DND-41 (cell line): Measurements from ENCODE around the gene SIRT2.

Experiments
- ATAC-seq: fragments of 200-7000 bp; cut with Tn5 transposase; 3 replicates; pipeline ENCODE4 v1.9.1; 2021; ENCODE audit warnings: low read depth; ENCODE audit not compliant: insufficient read depth
- DNase-seq: peaks from one replicate; pipeline ENCODE4 v3.0.0-alpha.2; 2020
- H2AFZ ChIP-seq: 2 replicates; pipeline ENCODE4 v1.6.0; 2012; ENCODE audit warnings: low read depth, low read length
- H3K27ac ChIP-seq: 2 replicates; pipeline ENCODE4 v1.5.1; 2012; ENCODE audit warnings: low read length, inconsistent platforms
- H3K27me3 ChIP-seq: fragments of 200-600 bp; sonication (generic); 2 replicates; pipeline ENCODE4 v1.6.0; 2012; ENCODE audit warnings: low read length, mild to moderate bottlenecking, inconsistent platforms; ENCODE audit not compliant: insufficient read depth, poor library complexity
- H3K36me3 ChIP-seq: 2 replicates; pipeline ENCODE4 v1.5.1; 2012; ENCODE audit warnings: low read length, inconsistent platforms; ENCODE audit not compliant: insufficient read depth
- H3K4me1 ChIP-seq: 2 replicates; pipeline ENCODE4 v1.5.1; 2012; ENCODE audit warnings: mild to moderate bottlenecking, low read length; ENCODE audit not compliant: insufficient read depth
- H3K4me2 ChIP-seq: 2 replicates; pipeline ENCODE4 v1.6.0; 2012; ENCODE audit warnings: mild to moderate bottlenecking, moderate library complexity, low read length, inconsistent platforms; ENCODE audit not compliant: insufficient read depth
- H3K4me3 ChIP-seq, 2 experiments: fragments of 200-600 bp in 1 of 2; shearing (Covaris generic) in 1 of 2; 2 replicates each; pipeline ENCODE4 v1.5.1; 2012 to 2016; ENCODE audit warnings: inconsistent platforms in 2 of 2, low read length in 2 of 2, mild to moderate bottlenecking in 2 of 2, low read depth in 1 of 2, moderate library complexity in 1 of 2
- H3K79me2 ChIP-seq: 2 replicates; pipeline ENCODE4 v1.6.0; 2012; ENCODE audit warnings: low read length, inconsistent platforms; ENCODE audit not compliant: insufficient read depth
- H3K9ac ChIP-seq: 2 replicates; pipeline ENCODE4 v1.6.0; 2012; ENCODE audit warnings: low read depth, mild to moderate bottlenecking, inconsistent platforms, low read length, moderate library complexity
- H3K9me3 ChIP-seq: 2 replicates; pipeline ENCODE4 v1.5.1; 2012; ENCODE audit warnings: low read length, moderate library complexity, mild to moderate bottlenecking, inconsistent platforms; ENCODE audit not compliant: insufficient read depth, severe bottlenecking
- H4K20me1 ChIP-seq: 2 replicates; pipeline ENCODE4 v1.6.0; 2012; ENCODE audit warnings: low read length; ENCODE audit not compliant: insufficient read depth
- EZH2 ChIP-seq: IDR thresholded peaks from 3 replicates; pipeline ENCODE4 v1.6.1; 2012; ENCODE audit warnings: borderline replicate concordance, low read depth, mild to moderate bottlenecking, moderate library complexity, low read length, inconsistent platforms; ENCODE audit not compliant: severe bottlenecking
- TF ChIP-seq, protein P1 (sequence below): IDR thresholded peaks from 2 replicates; pipeline ENCODE4 v1.5.1; 2012; ENCODE audit warnings: borderline replicate concordance, low read length, moderate library complexity, mild to moderate bottlenecking; ENCODE audit not compliant: poor library complexity, severe bottlenecking; ENCODE audit errors: extremely low read depth

Gene SIRT2

DNA sequence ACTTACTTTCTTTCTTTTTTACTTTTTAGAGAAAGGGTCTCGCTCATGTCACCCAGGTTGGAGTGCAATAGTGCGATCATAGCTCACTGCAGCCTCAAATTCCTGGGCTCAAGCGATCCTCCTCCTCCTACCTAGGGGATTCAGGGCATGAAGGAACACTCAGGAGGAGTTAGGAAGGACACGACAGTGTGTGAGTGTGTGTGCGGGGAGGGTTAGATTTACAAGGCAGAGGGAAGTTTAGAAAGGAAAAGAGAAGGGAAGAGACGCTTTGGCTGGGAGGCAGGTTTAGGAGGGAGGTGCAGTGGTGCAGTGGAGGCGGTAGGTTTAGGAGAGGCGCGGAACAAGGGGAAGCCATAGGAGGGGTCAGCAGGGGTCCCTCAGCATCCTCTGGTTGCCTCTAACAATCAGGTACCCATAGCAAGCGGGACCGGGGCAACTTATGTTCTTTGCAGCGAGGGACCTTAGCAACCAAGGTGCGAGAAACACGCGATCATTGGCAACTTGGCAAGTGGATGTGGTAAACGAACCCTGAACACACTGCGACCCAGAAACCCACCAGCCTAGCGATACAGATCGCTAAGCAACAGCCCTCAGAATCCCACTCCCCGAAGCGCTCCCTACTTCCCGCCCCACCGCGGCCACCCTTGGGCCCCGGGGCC, 501 bp downstream of the SIRT2 start:
- peak overlapping the region; percentile 53 for H3K27ac ChIP-seq
- peak overlapping the region; percentile 81 for H2AFZ ChIP-seq
- H3K4me1 ChIP-seq, result peaks cover 34% of the 10 kb centered on the region
- peaks cover 3% of the 10 kb centered on the region; the same call in 1 of the 2 replicates for H3K36me3 ChIP-seq
- DNase-seq, result no peak
- peak overlapping the region; percentile 97 for H3K4me2 ChIP-seq
- peaks cover 3% of the 10 kb centered on the region for H3K9me3 ChIP-seq
- H3K9ac ChIP-seq, result peak overlapping the region; percentile 62
- H4K20me1 ChIP-seq, result peaks cover 6% of the 10 kb centered on the region
- peak overlapping the region; percentile 34 to 61; a peak in 3 of 4 replicates for H3K4me3 ChIP-seq
- H3K27me3 ChIP-seq, result no peaks in the 10 kb centered on the region
- TF ChIP-seq, protein P1, sequence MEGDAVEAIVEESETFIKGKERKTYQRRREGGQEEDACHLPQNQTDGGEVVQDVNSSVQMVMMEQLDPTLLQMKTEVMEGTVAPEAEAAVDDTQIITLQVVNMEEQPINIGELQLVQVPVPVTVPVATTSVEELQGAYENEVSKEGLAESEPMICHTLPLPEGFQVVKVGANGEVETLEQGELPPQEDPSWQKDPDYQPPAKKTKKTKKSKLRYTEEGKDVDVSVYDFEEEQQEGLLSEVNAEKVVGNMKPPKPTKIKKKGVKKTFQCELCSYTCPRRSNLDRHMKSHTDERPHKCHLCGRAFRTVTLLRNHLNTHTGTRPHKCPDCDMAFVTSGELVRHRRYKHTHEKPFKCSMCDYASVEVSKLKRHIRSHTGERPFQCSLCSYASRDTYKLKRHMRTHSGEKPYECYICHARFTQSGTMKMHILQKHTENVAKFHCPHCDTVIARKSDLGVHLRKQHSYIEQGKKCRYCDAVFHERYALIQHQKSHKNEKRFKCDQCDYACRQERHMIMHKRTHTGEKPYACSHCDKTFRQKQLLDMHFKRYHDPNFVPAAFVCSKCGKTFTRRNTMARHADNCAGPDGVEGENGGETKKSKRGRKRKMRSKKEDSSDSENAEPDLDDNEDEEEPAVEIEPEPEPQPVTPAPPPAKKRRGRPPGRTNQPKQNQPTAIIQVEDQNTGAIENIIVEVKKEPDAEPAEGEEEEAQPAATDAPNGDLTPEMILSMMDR, result no peak
- TF ChIP-seq EZH2, result no peak
- no peak for ATAC-seq
- peaks cover 51% of the 10 kb centered on the region for H3K79me2 ChIP-seq

DNA sequence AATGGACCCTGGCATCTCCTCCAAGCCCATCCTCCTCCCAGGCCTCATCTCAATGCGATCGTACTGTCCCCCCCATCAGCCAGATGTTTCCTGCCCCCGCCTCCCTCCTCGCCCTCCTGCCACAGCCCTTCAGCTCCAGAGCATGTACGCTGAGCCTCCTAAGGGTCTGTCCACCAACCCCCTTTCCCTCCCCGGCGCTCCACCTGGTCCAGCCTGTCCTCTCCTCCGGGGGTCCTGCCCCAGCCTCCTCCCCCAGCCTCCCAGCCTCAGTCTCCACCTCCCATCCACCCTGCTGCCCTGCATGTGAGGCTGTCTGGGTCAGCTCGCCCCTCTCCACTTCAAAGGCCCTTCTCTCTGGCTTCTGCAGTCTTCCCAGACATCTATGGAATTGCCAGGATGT, 4.5 kb downstream of the SIRT2 start:
- TF ChIP-seq EZH2, result no peak
- TF ChIP-seq, protein P1, result no peak
- Histone ChIP-seq H3K27me3 (no peaks in the 10 kb centered on the region), H3K9me3 (no peaks in the 10 kb centered on the region), H3K4me2 (no peak overlapping the region), H3K4me3 (no peak overlapping the region), H2AFZ (no peak overlapping the region), H3K79me2 (peaks cover 22% of the 10 kb centered on the region), H3K36me3 (peaks cover 7% of the 10 kb centered on the region), H4K20me1 (peaks cover 6% of the 10 kb centered on the region), H3K4me1 (peaks cover 16% of the 10 kb centered on the region), H3K27ac (no peak overlapping the region), H3K9ac (0 out of 2 replicates have a peak overlapping the region, but pooled peaks have one; percentile 18)
- ATAC-seq (no peak), DNase-seq (no peak)

DNA sequence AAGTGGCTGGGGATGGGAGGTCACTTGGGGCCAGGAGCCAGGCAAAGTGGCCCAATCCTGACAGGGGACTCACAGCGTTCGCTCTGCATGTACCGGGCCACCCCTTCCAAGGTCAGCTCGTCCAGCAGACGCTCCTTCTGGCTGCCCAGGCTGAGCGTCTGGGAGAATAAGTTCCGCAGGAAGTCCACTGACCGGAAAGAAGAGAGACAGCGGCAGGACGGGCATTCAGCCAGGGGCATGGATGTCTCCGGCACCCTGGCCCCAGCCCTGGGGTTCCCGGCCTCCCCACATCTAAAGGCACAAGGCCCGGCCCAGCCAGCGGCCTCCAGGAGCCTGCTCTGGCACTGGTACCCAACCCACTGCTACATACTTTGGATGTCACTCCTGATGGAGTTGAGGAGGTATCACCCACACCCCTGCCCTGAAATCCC, 6.1 kb downstream of the SIRT2 start:
- peaks cover 5% of the 10 kb centered on the region for H4K20me1 ChIP-seq
- no peak overlapping the region for H3K9ac ChIP-seq
- DNase-seq, result no peak

More for the DNA sequence above, 6.1 kb downstream of the SIRT2 start:
- Histone ChIP-seq H3K9me3 (no peaks in the 10 kb centered on the region), H3K4me3 (no peak overlapping the region), H3K27me3 (no peaks in the 10 kb centered on the region), H3K36me3 (peaks cover 22% of the 10 kb centered on the region), H3K4me1 (peaks cover 8% of the 10 kb centered on the region), H2AFZ (no peak overlapping the region), H3K4me2 (no peak overlapping the region), H3K79me2 (peaks cover 14% of the 10 kb centered on the region), H3K27ac (no peak overlapping the region)
- TF ChIP-seq, protein P1, result no peak
- no peak for TF ChIP-seq EZH2
- ATAC-seq, result no peak
